Measurements from ENCODE around the gene ADD3.

ADD3 gene

DNA sequence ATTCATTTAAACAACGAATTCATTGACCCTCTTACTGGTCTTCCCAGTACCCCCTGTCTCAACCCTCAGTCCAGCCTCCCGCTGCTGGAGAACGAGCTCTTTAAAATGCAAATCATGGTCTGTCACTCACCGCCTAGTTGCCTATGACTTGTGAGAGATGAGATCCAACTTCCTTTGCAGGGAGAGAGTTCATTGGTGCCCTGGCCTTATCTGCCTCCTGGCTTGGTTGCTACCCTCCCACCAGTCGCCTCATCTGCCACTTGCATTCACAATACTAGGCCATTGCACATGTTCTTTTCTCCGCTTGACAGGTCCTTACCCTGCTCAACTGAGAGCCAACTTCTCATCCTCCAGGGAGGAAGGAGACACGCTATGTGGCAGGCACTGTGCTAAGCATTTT lies 145.6 kb downstream of the ADD3 start:
- no peak overlapping the region for H3K4me3 ChIP-seq (ENCODE audit: low read depth, low read length)
- TF ChIP-seq, protein P1, sequence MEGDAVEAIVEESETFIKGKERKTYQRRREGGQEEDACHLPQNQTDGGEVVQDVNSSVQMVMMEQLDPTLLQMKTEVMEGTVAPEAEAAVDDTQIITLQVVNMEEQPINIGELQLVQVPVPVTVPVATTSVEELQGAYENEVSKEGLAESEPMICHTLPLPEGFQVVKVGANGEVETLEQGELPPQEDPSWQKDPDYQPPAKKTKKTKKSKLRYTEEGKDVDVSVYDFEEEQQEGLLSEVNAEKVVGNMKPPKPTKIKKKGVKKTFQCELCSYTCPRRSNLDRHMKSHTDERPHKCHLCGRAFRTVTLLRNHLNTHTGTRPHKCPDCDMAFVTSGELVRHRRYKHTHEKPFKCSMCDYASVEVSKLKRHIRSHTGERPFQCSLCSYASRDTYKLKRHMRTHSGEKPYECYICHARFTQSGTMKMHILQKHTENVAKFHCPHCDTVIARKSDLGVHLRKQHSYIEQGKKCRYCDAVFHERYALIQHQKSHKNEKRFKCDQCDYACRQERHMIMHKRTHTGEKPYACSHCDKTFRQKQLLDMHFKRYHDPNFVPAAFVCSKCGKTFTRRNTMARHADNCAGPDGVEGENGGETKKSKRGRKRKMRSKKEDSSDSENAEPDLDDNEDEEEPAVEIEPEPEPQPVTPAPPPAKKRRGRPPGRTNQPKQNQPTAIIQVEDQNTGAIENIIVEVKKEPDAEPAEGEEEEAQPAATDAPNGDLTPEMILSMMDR (IDR thresholded peaks at IDR 0.05; ENCODE audit: low read depth, low read length) = no peak

DNA sequence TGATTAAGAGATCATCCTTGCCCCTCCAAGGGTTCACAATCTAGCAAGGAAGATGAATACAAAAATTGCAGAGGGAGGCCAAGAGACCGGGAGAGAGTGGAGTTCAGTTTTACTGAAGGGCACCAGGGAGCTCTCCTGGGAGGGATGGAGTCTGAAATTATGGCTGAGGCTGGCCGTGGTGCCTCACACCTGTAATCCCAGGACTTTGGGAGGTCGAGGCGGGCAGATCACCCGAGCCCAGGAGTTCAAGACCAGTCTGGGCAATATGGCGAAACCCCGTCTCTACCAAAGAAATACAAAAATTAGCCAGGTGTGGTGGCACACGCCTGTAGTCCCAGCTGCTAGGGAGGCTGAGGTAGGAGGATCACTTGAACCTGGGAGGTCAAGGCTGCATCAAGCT lies 148.3 kb downstream of the ADD3 start:
- TF ChIP-seq, protein P1 (IDR thresholded peaks at IDR 0.05; ENCODE audit: low read depth, low read length) = no peak
- no peak overlapping the region for H3K4me3 ChIP-seq (ENCODE audit: low read depth, low read length)

DNA sequence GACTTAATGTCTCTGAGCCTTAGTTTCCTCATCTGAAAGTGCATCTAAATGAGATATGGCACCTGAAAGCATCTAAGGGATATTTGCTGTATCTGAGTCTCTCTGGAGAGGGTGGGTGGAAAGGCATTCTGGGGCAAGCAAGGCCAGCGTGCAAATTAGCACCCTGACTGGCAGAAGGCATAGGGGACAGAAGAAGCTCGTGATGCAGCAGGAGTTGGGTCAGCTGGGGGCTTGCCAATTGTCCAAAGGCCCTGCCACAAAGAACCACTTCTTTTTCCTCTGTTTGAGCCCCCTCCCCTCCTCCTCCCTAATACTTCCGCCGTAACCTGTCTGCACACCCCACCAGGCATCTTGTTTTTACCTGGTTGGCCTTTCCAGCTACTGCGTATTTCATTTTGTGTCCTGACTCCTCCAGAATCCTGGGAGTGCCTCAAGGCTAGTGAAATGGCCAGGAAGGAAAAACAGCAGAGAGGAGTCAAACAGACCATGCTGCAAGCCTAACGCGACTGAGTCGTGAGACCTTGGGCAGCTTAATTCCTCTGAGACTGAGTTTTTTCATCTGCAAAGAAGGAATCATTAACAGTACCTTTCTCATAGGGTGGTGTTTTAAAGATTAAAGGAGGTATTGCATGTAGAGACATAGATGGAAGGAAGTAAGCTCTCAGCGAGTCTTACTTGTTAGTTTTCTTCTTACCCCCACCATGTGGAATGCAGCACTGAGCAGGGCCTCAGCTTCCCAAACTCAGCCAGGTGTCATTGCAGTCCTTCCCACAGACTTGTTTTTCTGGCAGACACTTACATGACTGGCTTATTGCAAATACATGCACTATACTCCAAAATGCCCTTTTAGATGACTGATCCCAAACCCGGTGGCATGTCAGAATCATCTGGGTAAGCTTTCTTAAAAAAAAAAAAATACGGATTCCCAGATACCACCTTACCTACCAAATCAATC lies 150.5 kb downstream of the ADD3 start:
- H3K4me3 ChIP-seq (ENCODE audit: low read depth, low read length) = no peak overlapping the region
- TF ChIP-seq, protein P1 (IDR thresholded peaks at IDR 0.05; ENCODE audit: low read depth, low read length) = no peak

DNA sequence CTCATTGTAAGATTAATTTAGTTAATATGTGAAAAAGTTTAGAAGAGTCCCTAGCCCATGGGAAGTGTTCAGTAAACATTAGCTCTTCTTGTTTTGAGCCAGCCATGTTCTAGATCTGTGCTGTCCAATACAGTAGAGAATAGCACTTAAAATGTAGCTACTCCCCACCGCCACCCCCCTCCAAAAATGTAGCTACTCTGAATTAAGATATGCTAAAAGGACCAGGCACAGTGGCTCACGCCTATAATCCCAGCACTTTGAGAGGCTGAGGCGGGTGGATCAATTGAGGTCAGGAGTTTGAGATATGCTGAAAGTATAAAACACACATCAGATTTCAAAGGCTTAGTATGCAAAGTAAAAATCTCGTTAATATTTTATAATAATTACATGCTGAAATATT lies 152.3 kb downstream of the ADD3 start:
- H3K4me3 ChIP-seq (ENCODE audit: low read depth, low read length) = no peak overlapping the region
- TF ChIP-seq, protein P1 (IDR thresholded peaks at IDR 0.05; ENCODE audit: low read depth, low read length) = no peak

DNA sequence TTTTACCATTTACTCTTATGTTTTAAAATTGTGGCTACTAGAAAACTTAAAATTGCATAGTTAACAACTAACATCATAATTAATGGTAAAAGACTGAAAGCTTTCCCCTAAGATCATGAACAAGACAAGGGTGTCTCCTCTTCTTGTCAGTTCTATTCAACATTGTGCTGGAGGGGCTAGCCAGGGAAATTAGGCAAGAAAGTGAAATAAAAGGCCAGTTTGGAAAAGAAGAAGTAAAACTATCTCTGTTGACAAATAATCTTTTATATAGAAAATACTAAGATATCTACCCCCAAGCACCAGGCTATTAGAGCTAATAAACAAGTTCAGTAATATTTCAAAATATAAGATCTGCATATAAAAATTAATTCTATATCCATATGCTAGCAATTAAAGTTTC lies 152.7 kb downstream of the ADD3 start:
- H3K4me3 ChIP-seq (ENCODE audit: low read depth, low read length) = no peak overlapping the region
- TF ChIP-seq, protein P1 (IDR thresholded peaks at IDR 0.05; ENCODE audit: low read depth, low read length) = no peak

DNA sequence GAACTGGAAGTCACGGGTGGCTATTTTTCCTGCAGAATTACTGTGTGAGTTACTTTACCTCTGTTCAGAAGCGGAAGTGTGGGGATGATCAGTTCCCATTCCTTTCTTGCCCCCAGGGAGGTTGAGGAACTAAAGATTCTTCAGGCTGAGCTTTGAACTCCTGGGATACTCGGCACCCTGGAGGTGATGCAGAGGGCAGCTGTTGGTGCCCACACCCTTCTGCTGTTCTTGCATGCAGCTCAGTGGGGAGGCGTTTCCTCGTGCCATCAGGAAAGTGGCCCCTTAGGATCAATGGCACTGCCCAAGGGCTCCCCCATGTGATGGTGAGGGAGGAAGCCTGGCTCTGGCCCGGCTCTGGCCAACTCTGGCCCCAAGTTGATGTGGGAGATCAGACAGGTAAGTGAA lies 155.0 kb downstream of the ADD3 start:
- no peak overlapping the region for H3K4me3 ChIP-seq (ENCODE audit: low read depth, low read length)
- TF ChIP-seq, protein P1 (IDR thresholded peaks at IDR 0.05; ENCODE audit: low read depth, low read length) = no peak

DNA sequence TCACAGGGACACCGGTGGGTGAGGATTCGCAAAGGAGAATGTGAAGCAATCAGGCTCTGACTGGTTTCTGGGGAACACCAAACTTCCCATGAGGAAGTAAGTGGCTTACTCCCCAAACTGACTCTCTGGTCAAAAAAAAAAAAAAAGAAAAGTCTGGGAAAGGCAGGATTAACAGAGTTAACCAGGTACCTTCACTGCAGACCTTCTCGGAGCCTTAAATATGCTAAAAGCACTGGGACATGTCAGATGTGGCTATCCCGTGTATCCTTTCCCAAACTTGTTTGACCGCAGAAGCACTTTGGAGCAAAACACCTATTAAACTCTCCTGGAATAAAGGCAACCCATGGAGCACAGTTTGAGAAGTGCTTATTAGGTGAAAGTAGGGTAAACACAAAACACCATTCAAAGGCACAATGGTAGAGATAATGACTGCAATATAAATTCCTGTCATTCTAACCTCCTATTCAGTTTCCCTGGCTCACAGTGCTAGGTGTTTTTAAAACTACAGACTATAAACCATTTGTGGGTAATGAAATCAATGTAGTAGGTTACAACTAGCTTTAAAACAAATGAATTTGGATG lies 155.5 kb downstream of the ADD3 start:
- no peak overlapping the region for H3K4me3 ChIP-seq (ENCODE audit: low read depth, low read length)
- TF ChIP-seq, protein P1 (IDR thresholded peaks at IDR 0.05; ENCODE audit: low read depth, low read length) = no peak

All from WI38 (cell line).